Fibroblast of skin of left quadriceps (primary cell): ENCODE data around the gene GPR61.
A peak's percentile ranks its signal among the peaks of the same experiment; 100 is the strongest.

ENCODE experiments used
- DNase-seq, 2 experiments: peaks; one replicate each; pipeline ENCODE4 v3.0.0-alpha.2; 2013; ENCODE audit warnings: low read depth in 2 of 2

The GPR61 gene

GRCh38 chr1:109567877-109568672 lies 28.4 kb downstream of the GPR61 start:
- DNase-seq = no peak

DNA sequence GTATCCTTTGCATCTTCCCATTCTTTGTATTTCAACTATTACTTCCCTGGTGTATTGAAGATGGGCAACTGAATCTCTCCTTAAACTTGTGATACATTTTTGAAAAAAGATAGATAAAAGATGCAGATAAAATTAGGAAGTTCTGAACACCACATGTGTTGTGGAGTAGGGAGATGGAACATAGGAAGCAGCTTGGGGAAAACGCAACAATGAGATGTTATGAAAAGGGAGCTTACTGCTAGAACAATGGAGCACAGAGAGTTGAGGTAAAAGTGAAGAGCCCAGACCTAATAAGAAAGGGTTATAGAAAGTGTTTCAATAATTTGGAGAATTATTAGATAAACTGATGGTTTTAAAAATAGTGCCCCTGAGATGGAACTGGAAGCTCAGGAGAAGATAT lies 29.7 kb downstream of the GPR61 start:
- DNase-seq = no peak

- DNase-seq = no peak
These were observed 30.7 kb downstream of the GPR61 start for GRCh38 chr1:109570414-109570813.

GRCh38 chr1:109573785-109574184 lies 34.1 kb downstream of the GPR61 start:
- no peak for DNase-seq

DNA sequence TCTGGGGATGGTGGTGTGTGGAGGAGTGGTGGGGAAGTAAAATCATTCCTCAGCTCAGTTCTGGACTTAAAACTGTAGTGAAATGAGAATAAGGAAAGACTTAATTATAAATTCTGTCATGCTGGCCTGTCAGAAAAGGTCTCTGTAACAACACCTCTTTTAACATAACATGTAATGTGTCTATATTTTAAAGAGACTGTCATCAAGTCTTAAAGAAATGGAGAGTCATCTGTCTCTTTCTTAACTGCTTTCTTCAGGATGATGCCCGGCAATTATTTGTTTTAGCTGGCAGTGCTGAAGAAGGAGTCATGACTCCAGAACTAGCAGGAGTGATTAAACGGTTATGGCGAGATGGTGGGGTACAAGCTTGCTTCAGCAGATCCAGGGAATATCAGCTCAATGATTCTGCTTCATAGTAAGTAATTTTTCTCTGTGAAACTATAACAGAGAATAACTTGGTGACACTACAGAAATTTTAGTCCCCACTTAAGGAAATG lies 39.3 kb downstream of the GPR61 start:
- no peak for DNase-seq

- no peak for DNase-seq
These were observed 39.8 kb downstream of the GPR61 start for GRCh38 chr1:109579491-109579890.

DNA sequence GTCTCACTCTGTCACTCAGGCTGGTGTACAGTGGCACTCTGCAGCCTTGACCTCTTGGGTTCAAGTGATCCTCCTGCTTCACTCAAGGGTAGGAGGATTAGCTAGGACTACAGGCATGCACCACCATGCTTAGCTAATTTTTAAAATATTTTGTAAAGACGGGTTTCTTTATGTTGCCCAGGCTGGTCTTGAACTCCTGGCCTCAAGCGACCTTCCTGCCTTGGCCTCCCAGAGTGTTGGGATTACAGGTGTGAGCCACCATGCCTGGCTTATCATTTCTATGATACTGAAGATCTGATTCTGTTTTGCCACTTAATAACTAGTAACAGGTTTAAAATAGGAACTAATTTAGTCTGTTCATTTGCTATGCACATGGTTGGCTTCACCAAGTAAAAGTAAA lies 42.3 kb downstream of the GPR61 start:
- no peak for DNase-seq

GRCh38 chr1:109584766-109585165 lies 45.1 kb downstream of the GPR61 start:
- DNase-seq = no peak

- no peak for DNase-seq
These were observed 46.4 kb downstream of the GPR61 start for GRCh38 chr1:109586055-109586454.

DNA sequence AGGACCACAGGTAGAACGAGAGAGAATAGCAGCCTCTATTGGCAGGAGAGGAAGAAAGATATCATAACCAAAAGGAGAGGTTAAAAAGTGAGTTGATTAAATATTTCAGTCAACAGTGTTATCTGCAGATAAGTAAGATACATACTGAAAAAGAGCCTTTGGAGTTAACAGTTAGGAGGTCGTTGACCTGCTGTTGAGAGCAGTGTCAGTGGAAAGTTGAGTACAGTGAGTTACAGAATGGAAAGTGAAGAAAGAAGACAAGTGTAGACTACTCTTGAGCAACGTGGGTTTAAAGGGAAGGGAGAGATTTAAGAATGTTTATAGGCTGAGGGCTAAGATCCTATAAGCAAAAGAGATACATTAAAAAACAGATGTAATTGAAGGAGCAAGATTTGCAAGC lies 49.5 kb downstream of the GPR61 start:
- no peak for DNase-seq

DNA sequence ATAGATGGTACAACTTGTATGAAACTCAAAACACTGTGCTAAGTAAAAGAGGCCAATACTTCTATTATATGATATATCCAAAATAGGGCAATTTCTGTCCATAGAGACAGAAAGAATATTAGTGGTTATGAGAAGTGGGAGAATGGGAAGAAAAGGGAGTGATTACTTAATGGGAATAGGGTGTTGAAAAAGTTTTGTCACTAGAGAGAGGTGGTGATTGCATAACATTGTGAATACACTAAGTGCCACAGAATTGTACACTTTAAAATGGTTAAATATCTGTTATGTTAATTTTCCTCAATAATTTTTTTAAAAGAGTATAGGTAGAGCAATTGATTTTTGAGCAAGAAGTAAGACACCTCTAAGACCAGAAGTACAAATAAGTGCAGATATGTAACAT lies 50.0 kb downstream of the GPR61 start:
- DNase-seq = no peak

- no peak for DNase-seq
These were observed 53.2 kb downstream of the GPR61 start for GRCh38 chr1:109592916-109593315.

DNA sequence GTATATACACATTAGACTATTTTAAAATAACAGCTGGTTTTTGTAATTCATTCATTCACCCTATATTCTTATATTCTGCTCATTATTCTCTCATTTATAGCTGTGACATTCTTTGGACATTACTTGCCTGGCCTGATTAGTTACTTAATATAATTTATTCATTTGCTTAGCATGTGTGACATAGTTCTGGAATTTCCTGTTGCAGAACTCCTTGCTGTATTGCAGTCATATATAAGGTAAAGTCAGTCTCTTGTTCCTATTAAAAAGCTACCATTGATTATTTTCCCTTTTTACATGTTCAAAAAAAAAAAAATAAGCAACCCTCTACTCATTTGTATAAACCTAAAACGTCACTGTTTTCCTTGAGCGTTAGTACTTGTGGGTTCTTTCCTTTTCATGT lies 55.9 kb downstream of the GPR61 start:
- DNase-seq = peak; percentile 54 to 61
